Stimulated activated naive CD4-positive, alpha-beta T cell (primary cell): ENCODE results near the gene ETV3.
"Not testable (repeated sequence)": the region's sequence is repeated elsewhere in the genome, so short reads cannot be mapped to it uniquely, and the experiment has no call there.

Experiments used
- DNase-seq, 6 experiments: peaks; one replicate each; lab custom pipeline; 2025; lab: John Stamatoyannopoulos, UW

Gene ETV3

DNA sequence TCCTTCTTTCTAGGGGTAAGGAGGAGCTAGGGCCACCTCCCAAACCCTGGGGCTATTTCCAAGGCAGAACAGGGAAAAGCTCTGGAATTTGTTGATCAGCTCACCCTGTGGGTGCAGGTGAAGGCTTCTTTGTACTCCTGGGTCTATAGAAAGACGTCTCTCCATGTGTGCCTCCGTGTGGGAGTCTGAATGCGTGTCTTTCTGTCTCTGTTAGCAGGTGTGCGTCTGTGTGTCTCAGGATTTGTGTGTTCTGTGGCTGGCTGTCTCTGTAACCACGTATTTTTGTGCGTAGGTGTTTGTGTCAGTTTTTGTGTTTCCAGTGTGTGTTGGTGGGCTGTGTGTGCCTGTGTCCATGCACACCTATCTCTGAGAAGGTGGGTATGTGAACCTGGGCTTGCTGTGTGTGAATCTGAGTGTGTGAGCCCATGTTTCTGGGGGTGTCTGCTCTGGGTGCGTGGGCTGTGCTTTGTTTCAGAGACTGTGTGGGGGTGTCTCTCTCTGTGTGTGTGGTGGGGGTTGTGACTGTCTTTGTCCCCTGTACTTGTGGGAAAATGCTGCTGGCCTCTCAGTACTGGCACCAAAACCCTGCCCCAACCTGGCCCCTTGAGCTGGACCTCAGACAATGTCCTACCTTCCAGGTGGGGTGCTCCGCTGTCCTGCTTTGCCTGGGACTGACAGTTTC is 25.9 kb downstream of the ETV3 start:
- DNase-seq = no peak

DNA sequence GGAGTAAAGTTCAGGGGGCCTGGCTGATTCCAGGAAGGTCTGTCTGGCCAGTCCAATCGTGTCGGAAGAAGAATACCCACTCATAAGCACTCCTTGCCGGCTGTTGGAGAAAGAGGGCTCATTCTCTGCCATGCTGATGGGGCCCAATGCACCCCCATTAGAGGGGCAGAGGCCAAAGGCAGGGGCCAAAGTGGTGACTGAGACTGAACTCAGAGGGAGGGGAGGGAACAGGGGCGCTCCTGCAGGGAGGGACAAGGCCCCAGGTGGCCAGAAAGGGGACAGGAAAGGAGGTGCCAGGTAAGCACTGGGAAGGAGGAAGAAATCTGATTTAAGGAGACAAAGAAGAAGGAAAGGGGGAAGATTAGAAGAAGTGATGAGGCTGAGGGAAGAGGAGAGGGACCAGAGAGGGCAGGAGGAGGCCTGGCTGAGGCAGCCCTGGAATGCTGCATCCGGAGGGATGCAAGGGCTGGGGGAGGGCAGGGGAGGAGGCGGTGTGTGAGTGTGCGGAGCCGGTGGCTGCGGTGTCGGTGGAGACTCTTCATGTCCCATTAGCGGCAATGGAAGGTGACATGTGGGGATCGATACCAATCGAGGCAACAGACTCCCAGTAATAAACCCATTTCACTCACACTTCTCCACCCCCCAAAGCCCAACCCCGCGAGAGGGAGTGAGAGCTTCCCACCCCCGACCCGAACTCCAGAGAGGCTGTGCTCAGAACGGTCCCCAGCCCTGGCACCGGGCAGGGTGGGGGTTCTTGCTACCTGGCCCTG is 26.6 kb downstream of the ETV3 start:
- no peak for DNase-seq

DNA sequence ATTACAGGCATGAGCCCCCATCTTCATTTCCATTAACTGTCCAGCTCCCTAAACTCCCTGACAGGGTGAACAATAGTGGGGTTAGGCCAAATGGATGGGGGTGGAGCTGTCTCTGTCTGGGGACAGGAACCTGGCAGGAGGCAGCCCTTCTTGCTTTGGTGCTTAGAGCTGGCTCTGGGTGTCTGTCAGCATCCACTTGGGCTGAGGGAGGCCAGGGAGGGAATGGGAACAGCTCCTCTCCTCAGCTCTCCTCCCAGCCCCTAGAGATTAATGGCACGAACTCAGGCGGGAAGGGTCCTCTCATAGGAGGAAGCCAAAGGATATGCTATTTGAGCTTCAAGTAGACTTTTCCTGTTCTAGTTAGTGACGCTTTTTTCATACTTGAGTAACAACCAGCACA is 27.5 kb downstream of the ETV3 start:
- no peak for DNase-seq

DNA sequence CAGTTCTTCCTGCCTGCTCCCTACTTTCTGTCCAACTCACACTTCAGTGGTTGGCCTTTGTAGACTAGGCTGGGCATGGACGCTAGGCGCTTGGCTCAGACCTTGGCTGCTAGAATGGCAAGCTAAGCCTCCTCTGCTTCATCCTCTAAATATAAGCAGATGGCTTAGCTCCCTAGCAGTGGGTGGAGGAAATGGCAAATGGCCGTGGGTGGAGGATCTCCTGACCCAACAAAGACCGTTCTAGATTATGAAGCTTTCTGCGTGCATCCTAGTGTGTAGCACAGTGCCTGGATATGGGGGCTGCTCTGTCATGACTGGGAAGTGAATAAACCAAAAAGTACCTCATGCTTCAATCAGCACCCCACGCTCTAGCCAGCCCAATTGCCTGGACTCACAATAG is 28.2 kb downstream of the ETV3 start:
- no peak for DNase-seq

DNA sequence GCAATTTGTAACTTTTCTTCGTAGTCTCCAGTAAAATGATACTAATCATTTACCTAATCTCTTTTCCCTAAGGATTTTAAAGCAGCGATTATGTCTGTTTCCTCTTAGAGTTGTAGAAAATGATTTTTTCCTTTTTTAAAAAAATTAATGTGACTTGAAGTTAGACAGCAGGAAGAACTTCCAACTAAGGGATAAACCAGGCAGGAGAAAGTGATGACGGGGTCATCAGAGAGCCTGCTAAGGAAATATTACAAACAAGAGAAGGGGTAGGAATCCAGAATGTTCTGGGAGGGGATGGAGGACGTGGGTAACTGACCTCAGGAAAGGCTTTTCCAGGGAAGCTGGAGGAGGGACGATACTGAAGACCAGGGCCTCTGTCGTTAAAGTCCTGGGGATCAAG is 29.7 kb downstream of the ETV3 start:
- DNase-seq = no peak

DNA sequence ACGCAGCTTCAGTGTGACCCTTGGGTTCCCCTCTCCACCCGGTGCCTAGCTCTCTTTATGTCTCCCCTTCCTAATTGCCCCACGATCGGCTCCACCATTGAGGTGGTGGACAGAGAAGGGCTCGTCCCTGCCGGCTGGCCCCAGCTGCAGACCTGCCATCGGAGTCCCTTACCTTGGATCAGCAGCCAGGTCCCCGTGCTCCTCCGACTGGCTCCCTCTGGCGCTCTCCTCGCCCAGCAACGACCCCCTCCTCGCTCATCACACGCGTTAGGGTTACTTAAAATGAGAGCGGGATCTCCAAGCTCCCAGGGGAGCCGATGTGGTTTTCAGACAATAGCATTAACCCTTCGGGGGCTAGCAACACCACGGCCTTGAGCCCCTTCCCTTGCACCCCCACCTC is 30.5 kb downstream of the ETV3 start:
- no peak for DNase-seq

DNA sequence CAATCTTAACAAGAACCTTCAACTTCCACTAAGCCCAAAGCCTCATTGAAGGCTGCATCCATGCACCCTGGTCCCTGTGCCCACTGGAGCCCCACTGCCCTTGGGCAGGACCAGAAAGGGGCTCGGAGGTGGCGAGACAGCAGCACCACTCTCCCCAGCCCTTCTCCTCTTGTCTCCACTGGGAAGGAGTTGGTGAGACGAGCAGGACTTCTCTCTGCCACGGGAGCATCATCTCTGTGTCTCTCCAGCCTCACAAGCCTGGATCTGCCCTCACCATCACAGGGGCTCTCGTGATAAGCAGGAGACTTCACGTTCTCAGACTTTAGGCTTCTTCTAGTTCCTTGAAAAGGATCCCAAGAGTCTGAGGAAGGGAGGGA is 31.4 kb downstream of the ETV3 start:
- no peak for DNase-seq

DNA sequence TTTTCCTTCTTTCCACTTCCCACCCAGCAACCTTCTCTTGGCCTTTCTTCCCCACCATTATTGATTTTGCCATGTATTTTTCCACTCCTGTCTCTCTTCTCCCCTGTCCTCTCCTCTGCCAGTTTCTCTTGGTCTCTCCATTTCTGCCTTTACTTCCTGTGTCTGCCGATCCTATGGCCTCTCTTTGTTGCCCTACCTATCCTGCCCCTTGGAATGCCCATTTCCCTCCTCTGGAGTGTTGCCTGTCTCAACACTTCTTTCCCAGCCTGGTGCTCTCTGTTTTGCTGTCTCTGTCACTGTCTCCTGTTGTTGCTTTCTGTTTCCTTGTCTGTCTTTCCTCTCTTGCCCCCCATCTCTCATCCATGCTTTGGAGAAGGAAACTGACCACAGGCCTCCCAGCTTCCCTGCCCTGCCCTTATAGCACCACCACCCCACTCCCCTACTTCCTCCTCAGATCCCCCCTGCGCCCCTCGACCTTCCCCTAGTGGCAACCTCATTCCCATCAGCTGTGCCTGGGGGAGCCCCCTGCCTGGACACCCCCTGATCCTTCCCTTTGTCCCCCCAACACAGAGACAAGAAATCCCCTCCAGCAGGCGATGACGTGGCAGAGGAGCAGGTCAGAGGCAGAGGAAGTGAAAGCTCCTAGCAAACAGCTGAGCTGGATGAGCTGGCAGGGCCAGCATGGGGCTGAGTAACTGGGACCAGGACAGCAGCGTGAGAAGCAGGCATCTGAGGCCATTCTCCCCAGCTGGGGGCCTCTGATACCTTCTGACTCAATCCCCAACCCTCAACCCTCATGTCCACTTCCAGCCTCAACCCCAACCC is 32.0 kb downstream of the ETV3 start:
- DNase-seq = no peak

DNA sequence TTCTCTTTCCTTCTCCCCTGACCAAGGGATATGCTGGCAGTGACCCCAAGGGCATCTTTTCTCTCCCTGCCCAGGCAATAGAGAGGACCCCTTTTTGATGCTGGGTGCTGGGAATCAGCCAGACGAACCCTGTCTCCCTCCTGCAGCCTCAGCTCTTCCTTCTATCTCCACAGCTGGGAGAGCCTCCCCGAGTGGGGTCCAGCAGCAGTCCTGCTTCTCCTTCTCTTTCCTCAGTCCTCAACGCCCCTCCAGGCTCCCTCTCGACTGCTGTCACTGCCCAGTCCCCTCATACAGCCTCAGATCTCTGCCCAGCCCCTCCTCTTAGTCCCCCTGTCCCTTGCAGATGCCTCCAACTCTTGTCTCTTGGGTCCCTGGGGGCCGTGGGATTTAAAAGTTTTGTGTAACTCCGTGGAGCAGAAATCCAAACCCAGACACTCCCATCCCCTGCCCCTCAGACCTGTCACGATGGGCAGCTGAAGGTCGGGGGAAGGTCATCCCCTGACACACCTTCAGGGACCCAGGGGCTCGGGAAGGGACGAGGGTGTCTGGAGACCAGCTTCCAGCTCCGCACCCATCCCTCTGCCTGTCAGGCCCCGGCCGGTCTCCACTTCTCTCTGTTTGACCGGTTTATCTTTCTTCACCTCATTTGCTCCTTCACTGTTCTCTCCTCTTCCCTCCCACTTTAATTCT is 32.8 kb downstream of the ETV3 start:
- DNase-seq = no peak

DNA sequence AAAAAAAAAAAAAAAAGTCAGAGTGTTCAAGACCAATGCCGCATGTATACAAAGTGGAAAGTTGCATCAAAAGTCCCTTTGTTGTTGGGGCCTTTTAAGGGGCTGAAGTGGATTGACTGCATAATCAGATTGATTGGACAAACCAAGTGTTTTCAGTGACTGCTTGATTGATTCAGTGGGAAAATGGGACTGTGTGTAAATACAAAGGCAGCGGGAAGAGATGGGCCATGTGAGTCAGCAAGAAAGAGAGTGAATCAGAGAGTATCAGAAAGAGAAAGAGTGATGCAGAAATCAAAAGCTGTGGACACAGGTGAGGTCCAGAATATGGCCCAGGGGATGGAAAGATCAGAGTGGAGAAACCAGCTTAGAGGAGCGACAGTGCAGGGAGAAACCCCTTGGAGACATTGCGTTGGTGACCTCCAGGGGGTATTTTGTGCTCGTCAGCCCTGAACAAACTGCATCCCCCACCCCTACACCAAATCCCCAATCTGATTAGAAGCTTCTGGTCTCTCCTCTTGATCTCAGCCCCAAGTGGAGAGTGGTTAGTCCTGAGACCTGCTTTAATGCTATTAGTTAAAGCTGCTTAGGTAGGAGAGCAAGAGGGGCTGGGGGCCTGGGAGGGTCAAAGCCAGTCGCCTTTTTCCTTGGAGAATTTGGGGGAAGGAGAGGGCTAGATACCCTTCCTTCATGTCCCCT is 33.4 kb downstream of the ETV3 start:
- no peak for DNase-seq

DNA sequence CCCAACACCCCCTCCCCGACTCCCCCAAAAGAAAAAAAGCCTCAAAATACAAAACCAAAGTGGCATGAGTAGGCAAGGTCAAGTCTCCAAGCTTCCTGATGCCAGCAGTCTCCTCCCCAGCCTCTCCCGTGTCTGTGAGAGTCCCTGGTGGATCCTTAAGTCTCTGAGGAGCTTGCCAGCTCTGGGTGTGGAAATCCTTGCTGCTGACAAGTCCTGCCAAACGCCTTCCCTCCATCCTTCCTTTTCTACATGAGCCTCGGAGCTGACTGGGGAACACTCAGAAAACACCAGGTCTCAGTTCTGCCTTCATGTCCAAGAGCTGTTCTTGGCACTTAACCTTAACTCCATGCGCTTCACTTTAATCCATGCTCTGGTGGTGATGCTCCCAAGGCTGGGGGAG is 34.9 kb downstream of the ETV3 start:
- DNase-seq = no peak

DNA sequence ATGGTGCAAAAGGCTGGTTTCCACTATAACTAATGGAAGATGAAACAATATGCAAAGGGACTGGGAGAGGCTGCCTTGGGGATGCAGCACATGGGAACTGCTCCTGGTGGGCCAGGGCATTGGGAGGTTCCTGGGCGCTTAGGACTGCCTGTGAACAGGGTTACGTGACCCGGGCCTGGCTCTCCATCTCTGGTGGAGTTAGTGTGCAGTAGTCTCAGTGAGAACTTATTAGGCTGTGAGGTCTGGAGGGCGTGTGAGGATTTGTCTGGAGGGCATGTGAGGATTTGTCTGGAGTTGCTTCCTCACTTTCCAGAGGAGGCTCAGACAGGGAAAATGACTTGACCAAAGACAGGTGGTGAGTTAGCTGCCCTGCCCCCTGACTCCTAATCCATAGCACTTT is 37.0 kb downstream of the ETV3 start:
- no peak for DNase-seq

DNA sequence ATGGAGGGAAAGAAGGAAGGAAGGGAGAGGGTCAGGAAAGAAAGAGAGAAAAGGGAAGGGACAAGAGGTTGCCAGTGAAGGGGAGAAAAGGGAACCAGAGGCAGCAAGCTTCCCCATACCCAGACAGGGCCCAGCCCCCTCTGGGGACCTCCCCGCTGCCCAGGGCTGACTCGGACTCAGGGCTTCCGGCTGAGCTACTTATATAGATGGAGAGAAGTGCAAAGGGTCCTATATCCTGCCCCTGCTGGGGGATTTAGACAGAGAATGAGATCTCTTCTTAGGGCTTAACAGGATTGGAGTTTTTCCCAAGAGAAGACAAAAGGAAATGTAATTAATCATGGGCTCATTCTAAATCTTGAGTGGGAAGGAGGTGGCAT is 38.6 kb downstream of the ETV3 start, which contains the start of gene ETV3L:
Gene ETV3L (minus strand): TSS at position 176 of the 377 bp plus-strand sequence. CDS start 285 bp downstream, outside the sequence.
- no peak for DNase-seq

DNA sequence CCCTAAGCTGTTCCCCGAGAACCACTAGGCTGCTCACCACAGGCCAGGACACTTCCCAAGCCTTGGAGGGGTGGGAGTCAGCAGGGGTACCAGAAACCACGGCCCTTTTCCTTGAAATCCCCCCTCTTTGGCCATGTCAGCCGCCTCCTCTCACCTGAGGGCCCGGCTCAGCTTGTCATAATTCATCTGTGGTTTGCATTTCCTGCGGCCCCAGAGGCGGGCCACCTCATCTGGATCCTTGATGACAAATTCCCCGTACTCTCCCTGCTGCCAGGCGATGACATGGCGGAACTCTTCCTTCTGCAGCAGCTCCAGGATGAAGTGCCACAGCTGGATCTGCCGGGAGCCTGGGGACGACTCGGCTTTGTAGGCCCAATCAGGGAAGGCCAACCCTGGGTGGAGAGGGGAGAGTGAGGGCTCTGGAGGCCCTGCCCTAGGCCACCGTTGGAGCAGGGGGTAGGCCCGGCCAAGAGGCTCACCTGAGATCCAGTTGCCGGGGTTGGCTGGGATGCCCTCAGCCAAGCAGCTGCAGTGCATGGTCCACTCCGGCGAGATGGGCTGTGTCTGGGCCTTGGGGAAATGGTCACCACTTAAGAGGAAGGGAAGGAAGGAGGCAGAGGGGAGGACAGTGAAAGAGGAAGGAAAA is 39.1 kb downstream of the ETV3 start:
- DNase-seq = not testable (repeated sequence)

DNA sequence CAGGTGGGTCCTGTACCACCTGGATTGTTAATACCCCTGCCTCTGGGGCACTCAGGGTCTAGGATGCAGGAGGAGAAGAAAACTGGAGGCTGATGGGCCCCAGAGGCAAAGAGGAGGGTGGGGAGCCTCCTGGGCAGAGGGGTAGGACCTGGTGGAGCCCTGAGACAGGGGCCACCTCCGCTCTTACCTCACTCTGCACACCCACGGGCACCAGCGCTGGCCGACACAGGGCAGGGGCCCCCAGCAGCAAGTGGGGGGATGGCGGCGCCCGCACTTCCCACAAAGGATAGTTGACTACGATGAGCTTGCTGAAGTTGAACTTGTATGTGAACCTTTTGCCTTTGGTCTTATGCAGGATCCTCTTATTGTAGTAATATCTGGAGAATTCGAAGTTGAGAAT is 39.7 kb downstream of the ETV3 start:
- no peak for DNase-seq

DNA sequence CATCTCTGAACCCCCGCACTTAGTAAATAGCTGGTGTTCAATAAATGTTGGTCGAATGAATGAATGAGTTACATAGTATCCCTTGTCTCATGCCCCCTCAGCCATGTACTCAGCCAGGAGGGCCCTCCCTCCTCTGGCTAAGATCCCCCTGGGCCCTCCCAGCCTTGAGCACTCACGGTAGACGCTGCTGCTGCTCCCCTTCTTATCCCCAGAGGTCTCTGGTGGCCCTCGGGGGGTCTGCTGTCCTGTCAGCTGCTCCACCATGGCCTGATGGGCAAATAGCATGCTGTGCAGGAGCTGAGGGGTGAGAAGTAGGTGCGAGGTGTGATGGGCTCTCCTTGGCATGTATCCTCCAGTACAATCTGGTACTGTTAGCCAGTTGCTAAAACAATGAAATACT is 40.5 kb downstream of the ETV3 start:
- no peak for DNase-seq

DNA sequence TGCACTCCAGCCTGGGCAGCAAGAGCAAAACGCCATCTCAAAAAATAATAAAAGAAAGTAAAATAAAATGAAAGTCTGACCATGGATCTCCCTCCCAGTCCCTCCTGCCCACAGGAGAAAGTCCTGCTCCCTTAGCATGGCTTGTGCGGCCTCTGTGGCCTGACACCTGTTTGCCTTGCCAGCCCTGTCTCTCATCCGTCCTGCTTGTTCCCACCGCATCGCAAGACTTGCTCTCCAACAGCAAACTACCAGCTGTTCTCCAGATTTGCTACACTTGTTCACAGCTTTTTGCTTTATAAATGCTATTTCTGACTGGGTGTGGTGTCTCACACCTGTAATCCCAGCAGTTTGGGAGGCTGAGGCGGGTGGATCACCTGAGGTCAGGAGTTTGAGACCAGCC is 41.3 kb downstream of the ETV3 start:
- DNase-seq = no peak

DNA sequence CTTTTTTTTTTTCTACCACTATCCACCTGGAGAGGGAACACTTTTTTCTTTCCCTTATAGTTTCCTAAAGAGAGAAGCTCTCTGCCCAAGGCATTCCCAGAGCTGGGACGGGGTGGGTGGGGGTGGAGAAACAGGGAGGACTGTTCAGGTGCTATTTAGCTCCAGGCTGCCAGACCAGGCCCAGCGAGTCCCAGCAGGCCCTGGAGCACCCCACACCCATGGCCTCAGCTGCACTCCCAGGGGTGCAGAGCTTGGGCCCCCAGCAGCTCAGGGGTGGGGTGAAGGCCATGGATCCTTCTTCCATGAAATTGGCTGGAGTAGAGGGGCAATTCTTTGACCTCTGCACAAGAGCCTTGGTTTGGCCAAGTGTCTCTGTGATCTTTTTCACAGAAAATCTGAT is 42.6 kb downstream of the ETV3 start:
- no peak for DNase-seq

DNA sequence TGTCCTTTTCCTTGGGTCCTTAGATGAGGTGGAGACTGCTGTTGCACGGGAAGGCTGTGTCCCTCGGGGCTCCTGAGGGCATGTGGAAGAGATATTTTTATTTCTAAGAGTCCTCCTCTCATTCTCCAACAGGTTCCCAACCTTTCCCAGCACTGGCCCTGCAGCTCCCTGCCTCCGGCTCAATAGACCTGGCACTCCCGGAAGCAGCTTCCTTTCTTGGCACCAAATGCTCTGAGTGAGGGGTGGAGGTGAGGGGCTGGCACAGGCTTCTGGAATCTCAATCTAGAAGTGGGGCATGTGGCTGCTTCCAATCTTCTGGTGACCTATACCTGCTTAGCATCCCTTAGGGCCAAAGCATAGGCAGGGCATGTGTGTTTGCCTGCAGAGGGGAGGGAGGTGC is 43.1 kb downstream of the ETV3 start:
- DNase-seq = no peak

DNA sequence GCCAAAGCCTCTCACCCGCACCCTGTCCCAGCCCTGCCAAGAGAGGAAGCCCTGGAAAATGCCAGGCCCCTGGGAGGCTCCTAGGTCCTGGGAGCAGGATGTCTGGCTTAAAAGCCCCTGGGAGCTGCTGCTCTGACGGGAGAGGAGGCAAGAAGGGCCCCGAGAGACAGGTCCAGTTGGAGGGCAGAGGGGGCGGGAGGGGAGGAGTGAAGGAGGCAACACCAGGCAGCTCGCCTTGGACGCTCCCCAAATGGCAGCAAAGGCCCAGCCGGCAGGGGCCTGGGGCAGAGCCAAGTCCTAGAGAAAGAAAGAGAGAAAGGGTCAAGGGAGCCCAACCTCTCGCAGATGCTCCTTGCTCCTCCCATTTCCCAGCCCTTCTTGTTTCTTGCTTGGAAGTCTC is 45.4 kb downstream of the ETV3 start:
- no peak for DNase-seq

DNA sequence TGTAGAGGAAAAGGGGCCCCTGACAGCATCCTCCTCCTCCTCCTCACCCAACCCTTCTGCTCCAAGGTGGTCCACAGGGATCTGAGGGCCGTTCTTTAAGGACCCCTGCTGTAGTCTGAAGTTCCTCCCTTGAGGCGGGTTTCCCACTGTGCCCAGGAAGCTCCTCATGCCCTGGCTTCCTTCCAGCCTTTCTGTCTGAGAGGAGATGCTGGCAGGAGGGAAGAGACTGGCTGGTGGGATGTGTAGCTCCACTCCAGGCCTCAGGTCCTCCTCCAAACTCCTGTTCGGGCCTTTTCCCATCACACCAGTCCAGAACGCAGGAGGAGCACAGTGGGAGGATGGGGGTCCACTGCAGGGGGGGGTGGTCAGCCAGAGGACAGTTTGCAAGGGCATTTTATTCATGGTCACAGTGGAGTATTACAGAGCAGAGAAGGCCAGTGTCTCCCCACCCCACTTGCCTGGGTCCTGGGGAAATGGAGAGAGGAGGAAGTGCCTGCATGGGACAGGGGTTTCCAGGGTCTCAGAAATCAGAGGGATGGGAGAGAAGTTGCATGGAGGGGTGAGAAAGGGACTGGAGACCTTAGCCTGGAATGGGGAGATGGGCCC is 46.4 kb downstream of the ETV3 start:
- DNase-seq = no peak
